Thymus (tissue), 11 donors: Measurements from ENCODE around the gene GPC6. TPM values are rescaled to one million over a fixed set of nuclear protein-coding genes. Genes with fewer than 3 reads are reported as not detected.
A peak's percentile ranks its signal among the peaks of the same experiment; 100 is the strongest.

Experiments used
- DNase-seq, 9 donors: peaks; one replicate each; pipeline ENCODE4 v3.0.0-alpha.2; 2013; ENCODE audit warnings: low spot score in 9 of 9, low read depth in 6 of 9, missing footprints in 1 of 9
- H3K27ac ChIP-seq, 2 donors: one replicate each; pipeline ENCODE4 v1.5.1; 2013; ENCODE audit warnings: control low read depth in 1 of 2, low read depth in 1 of 2, low read length in 1 of 2, mild to moderate bottlenecking in 1 of 2, moderate library complexity in 1 of 2
- H3K27me3 ChIP-seq, 2 donors: one replicate each; pipeline ENCODE4 v1.5.1; 2013; ENCODE audit warnings: low read length in 1 of 2; ENCODE audit not compliant: control insufficient read depth in 2 of 2, insufficient read depth in 1 of 2
- H3K36me3 ChIP-seq, 2 donors: one replicate each; pipeline ENCODE4 v1.5.1; 2013; ENCODE audit warnings: low read length in 1 of 2, mild to moderate bottlenecking in 1 of 2, moderate library complexity in 1 of 2; ENCODE audit not compliant: control insufficient read depth in 2 of 2, insufficient read depth in 2 of 2
- H3K4me1 ChIP-seq, 2 donors: one replicate each; pipeline ENCODE4 v1.5.1; 2013; ENCODE audit warnings: low read length in 2 of 2; ENCODE audit not compliant: control insufficient read depth in 2 of 2, insufficient read depth in 2 of 2
- H3K4me3 ChIP-seq, 2 donors: one replicate each; pipeline ENCODE4 v1.5.1; 2013; ENCODE audit warnings: low read length in 2 of 2, control low read depth in 1 of 2, mild to moderate bottlenecking in 1 of 2
- H3K9me3 ChIP-seq, 2 donors: one replicate each; pipeline ENCODE4 v1.5.1; 2013; ENCODE audit warnings: low read length in 1 of 2, mild to moderate bottlenecking in 1 of 2; ENCODE audit not compliant: control insufficient read depth in 2 of 2, insufficient read depth in 1 of 2
- WGBS: extraction: QIAGEN DNeasy Blood & Tissue Kit; methylation state at CpG from one replicate; pipeline ENCODE4 v1.1.7; 2013; 5-methylcytosine and 5-hydroxymethylcytosine counted together
- polyA plus RNA-seq: library from polyadenylated mRNA; stranded (reverse); fragments of 200-250 nt; gene quantifications from one replicate; pipeline ENCODE4 v1.2.3, GENCODE V29; 2013
- total RNA-seq: library from RNA; stranded (reverse); fragments of 120-200 nt; gene quantifications from one replicate; pipeline ENCODE4 v1.2.4, GENCODE V29; 2013
- donor health status: healthy.

GPC6 gene
- total and polyA plus RNA-seq, 2 donors, result 1.1 to 6.9 TPM

DNA sequence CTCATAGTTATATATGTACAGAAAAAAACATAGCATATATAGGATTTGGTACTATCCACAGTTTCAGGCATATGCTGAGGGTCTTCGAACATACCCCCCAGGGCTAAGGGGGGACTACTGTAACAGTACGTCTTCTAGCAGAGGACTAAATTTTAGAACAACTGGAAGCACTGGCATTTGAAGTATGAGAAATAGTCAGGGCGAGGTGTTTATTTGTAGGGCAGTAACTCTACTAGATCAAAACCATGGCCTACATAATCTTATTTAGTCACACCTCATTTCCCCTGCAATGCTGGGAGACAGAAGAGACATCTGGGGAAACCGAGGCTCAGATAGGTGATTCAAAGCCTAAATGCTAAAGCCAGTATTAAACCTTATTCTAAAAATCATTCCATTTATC is 1007.2 kb downstream of the GPC6 start:
- H3K9me3 ChIP-seq, result no peaks in the 10 kb centered on the region
- WGBS, result 96% methylated on average over 4 of the region's 4 CpGs
- H3K4me3 ChIP-seq, result no peak overlapping the region
- H3K27me3 ChIP-seq, result no peaks in the 10 kb centered on the region
- H3K36me3 ChIP-seq, result no peaks in the 10 kb centered on the region
- H3K4me1 ChIP-seq, result peaks cover 6 to 18% of the 10 kb centered on the region in 2 donors
- H3K27ac ChIP-seq, result no peak overlapping the region
- no peak for DNase-seq

DNA sequence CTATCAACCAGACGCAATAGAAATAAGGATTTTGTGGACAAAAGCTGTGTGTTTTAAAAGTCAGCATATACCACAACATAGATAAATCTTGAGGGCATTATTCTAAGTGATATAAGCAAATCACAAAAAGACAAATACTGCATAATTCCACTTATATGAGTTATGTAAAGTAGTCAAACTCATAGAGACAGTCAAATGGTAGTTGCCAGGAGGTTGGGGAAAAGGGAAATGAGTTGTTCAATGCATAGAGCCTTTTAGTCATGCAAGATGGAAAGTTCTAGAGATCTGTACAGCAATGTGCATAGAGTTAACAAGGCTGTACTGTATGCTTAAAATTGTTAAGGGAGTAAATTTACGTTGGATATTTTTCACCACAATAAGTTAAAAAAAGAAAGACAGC is 1008.1 kb downstream of the GPC6 start:
- peaks cover 6 to 24% of the 10 kb centered on the region in 2 donors for H3K4me1 ChIP-seq
- H3K27me3 ChIP-seq, result no peaks in the 10 kb centered on the region
- no peaks in the 10 kb centered on the region for H3K9me3 ChIP-seq
- H3K36me3 ChIP-seq, result no peaks in the 10 kb centered on the region
- no peak for DNase-seq
- whole genome bisulfite sequencing, result 95% methylated on average over 2 of the region's 2 CpGs
- no peak overlapping the region for H3K4me3 ChIP-seq
- no peak overlapping the region for H3K27ac ChIP-seq

DNA sequence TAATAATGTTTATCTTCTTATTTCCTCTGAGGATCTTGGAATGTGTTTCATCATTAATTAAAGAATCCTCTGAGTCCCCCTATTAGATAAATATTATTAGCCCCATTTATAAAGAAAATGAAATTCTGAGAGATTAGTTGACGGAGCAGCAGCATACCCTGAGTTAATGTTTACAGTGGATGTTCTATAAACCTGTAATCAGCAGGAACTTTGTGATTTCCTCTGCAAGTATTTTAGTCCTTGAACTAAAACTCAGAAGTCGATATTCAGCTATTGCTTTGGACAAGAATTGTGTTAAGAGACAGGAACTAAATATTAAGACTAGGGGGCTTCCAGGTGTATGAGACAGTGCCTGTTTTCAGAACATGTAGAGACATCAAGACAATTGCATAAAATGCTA is 1009.5 kb downstream of the GPC6 start:
- Histone ChIP-seq H3K4me3 (no peak overlapping the region), H3K9me3 (peaks cover 0 to 2% of the 10 kb centered on the region in 2 donors), H3K36me3 (no peaks in the 10 kb centered on the region), H3K27ac (no peak overlapping the region), H3K27me3 (no peaks in the 10 kb centered on the region), H3K4me1 (peaks cover 6 to 27% of the 10 kb centered on the region in 2 donors)
- 59% methylated on average over 2 of the region's 2 CpGs for WGBS
- no peak for DNase-seq

DNA sequence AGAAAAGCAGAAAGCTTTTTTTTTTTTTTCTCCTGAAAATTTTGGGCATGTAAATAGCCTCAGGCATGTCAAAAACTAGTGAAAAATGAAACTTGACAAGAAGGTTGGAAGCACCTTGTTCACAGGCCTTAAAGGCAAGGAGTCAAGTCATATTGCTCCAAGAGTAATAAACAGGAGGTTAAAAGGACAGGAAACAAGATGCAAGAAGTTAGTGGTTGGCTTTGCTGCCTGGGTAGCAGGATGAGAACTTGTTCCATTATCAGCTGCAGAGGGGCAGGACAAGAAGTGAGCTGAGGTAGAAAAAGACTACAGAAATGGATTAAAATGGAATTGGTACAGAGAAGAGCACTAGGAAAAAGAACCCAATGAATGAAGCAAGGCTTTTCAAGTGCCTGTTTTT is 1010.3 kb downstream of the GPC6 start:
- peak in 5 of 9 donors; percentile 25 to 59 (median 33) for DNase-seq
- Histone ChIP-seq H3K4me1 (peaks cover 6 to 27% of the 10 kb centered on the region in 2 donors), H3K27ac (peak overlapping the region in 1 of 2 donors; percentile 20), H3K27me3 (no peaks in the 10 kb centered on the region), H3K9me3 (peaks cover 0 to 2% of the 10 kb centered on the region in 2 donors), H3K4me3 (no peak overlapping the region), H3K36me3 (no peaks in the 10 kb centered on the region)

DNA sequence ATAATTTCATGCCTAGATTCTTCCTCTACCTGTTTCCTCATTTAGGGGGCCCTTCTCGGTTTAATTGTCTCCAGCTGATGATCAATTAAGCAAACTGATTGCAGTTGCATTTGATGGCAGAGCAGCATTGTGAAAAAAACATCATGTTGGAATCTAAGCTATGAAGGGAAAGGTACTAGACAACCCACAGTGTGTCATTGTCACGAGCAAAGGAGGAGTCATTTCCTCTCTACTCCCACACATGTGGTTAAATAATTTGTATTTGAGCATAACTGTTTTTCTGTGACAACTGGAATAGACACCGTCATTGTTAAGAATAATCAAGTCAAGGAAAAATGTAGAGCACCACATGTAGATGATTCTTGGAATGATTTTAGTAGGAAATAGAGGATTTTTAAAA is 1012.5 kb downstream of the GPC6 start:
- no peak overlapping the region for H3K27ac ChIP-seq
- H3K9me3 ChIP-seq, result peaks cover 0 to 2% of the 10 kb centered on the region in 2 donors
- H3K4me1 ChIP-seq, result peaks cover 6 to 27% of the 10 kb centered on the region in 2 donors
- DNase-seq, result peak in 5 of 9 donors; percentile 33 to 74 (median 47)
- WGBS, result 23% methylated on average over 3 of the region's 3 CpGs
- no peaks in the 10 kb centered on the region for H3K27me3 ChIP-seq
- H3K4me3 ChIP-seq, result no peak overlapping the region
- H3K36me3 ChIP-seq, result no peaks in the 10 kb centered on the region

DNA sequence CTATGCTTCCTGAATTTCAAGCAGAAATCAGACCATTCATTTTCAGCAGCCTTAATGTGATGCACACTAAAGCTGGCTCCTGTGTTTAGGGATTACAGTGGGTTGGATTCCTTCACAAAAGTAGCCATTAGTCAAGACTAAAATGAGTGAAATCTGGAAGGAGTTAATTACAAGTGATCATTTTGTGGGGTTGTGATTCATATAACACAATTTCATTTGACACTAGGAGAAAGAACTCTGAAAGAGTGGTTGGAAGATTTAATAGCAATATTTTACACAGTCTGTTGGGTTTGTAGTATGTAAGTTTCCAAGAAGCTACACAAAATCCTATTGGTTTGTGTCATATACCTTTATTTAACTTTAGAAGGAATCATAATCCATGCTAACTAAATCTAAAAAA is 1015.9 kb downstream of the GPC6 start:
- Histone ChIP-seq H3K4me1 (peaks cover 0 to 18% of the 10 kb centered on the region in 2 donors), H3K9me3 (peaks cover 0 to 2% of the 10 kb centered on the region in 2 donors), H3K27ac (no peak overlapping the region), H3K4me3 (no peak overlapping the region), H3K36me3 (no peaks in the 10 kb centered on the region), H3K27me3 (no peaks in the 10 kb centered on the region)
- no peak for DNase-seq

DNA sequence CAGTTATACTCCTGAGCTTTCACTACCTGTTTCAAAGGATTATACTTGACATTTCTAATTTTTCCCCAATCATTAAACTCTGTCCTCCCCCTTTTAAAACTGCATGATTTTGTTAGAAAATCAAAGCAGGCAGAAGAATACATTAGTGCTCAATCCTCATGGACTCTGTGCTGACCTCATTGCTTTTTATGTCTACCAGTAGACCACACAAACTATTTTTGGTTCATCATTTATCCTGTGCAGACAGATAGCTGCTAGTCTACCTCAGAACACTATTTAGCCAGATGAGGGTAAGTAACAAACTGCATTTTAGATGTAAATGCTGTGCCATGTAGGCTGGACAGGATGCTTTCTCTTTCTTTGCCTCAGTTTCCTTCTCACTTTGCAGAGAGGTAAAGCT is 1016.9 kb downstream of the GPC6 start:
- peaks cover 0 to 12% of the 10 kb centered on the region in 2 donors for H3K4me1 ChIP-seq
- no peak for DNase-seq
- H3K4me3 ChIP-seq, result no peak overlapping the region
- no peaks in the 10 kb centered on the region for H3K36me3 ChIP-seq
- no peak overlapping the region for H3K27ac ChIP-seq
- peaks cover 0 to 2% of the 10 kb centered on the region in 2 donors for H3K9me3 ChIP-seq
- H3K27me3 ChIP-seq, result no peaks in the 10 kb centered on the region

DNA sequence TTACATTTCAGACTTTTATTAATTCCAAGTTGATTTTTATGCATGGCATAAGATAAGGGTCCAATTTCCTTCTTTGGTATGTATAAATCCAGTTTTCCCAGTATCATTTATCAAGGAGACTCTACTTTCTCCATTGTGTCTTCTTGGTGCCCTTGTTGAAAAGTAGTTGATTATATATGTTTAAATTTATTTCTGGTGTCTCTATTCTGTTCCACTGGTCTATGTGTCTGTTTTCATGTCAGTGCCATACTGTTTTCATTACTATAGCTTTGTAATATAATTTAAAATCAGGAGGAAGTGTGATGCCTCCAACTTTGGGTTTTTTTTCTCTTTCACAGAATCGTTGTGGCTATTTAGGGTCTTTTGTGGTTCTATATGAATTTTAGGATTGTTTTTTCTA is 1019.9 kb downstream of the GPC6 start:
- no peak overlapping the region for H3K27ac ChIP-seq
- H3K27me3 ChIP-seq, result no peaks in the 10 kb centered on the region
- H3K9me3 ChIP-seq, result no peaks in the 10 kb centered on the region
- no peaks in the 10 kb centered on the region for H3K4me1 ChIP-seq
- H3K4me3 ChIP-seq, result no peak overlapping the region
- no peaks in the 10 kb centered on the region for H3K36me3 ChIP-seq
- 91% methylated on average over 1 of the region's 1 CpG for WGBS
- no peak for DNase-seq

DNA sequence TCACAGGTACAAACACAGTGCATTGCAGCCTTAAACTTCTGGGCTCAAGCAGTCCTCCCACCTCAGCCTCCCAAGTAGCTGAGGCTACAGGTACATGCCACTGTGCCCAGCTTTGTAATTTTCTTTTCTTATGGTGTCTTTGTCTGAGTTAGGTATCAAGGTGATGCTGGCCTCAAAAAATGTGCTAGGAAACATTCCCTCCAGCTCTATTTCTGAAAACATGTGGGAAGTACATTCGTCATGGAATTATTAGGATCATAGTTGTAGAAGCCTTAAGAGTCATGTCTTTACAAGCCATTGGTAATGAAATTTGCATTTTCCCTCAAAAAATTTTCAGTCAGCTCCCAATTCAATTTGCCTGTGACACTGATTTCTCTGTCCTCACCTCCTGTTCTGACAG is 1021.3 kb downstream of the GPC6 start:
- no peaks in the 10 kb centered on the region for H3K36me3 ChIP-seq
- H3K9me3 ChIP-seq, result no peaks in the 10 kb centered on the region
- H3K27ac ChIP-seq, result no peak overlapping the region
- H3K27me3 ChIP-seq, result no peaks in the 10 kb centered on the region
- 94% methylated on average over 1 of the region's 1 CpG for WGBS
- no peaks in the 10 kb centered on the region for H3K4me1 ChIP-seq
- no peak overlapping the region for H3K4me3 ChIP-seq
- no peak for DNase-seq
